Endodermal cell (in vitro differentiated cells): ENCODE measurements around the gene SUPV3L1. TPM values are rescaled to one million over a fixed set of nuclear protein-coding genes. Genes with fewer than 3 reads are reported as not detected.

ENCODE experiments used
- DNase-seq: peaks from one replicate; pipeline ENCODE4 v3.0.0-alpha.2; 2017
- H3K27ac ChIP-seq: 2 replicates; pipeline ENCODE4 v1.5.1; 2013; ENCODE audit warnings: mild to moderate bottlenecking, low read depth, low read length, moderate library complexity
- H3K27me3 ChIP-seq: 2 replicates; pipeline ENCODE4 v1.6.1; 2013; ENCODE audit warnings: mild to moderate bottlenecking, low read length, moderate library complexity; ENCODE audit not compliant: insufficient read depth, control insufficient read depth, poor library complexity, severe bottlenecking
- H3K36me3 ChIP-seq: 2 replicates; pipeline ENCODE4 v1.7.0; 2013; ENCODE audit warnings: mild to moderate bottlenecking, low read length, moderate library complexity; ENCODE audit not compliant: control insufficient read depth, insufficient read depth
- H3K4me1 ChIP-seq: one replicate; pipeline ENCODE4 v1.7.0; 2013; ENCODE audit warnings: low read length; ENCODE audit not compliant: control insufficient read depth, insufficient read depth
- H3K4me3 ChIP-seq: 2 replicates; pipeline ENCODE4 v1.5.1; 2013; ENCODE audit warnings: mild to moderate bottlenecking, low read length, moderate library complexity
- H3K9ac ChIP-seq: 2 replicates; pipeline ENCODE4 v1.6.1; 2013; ENCODE audit warnings: mild to moderate bottlenecking, low read length, moderate library complexity; ENCODE audit not compliant: poor library complexity, severe bottlenecking; ENCODE audit errors: extremely low read depth
- H3K9me3 ChIP-seq: 2 replicates; pipeline ENCODE4 v1.6.1; 2013; ENCODE audit warnings: mild to moderate bottlenecking, low read length, moderate library complexity; ENCODE audit not compliant: control insufficient read depth
- H3K27ac Mint-ChIP-seq: 2 replicates; pipeline ENCODE4 v1.8.0; 2020; ENCODE audit warnings: mixed read lengths
- H3K27me3 Mint-ChIP-seq: 2 replicates; pipeline ENCODE4 v1.8.0; 2021; ENCODE audit warnings: mild to moderate bottlenecking, mixed read lengths; ENCODE audit not compliant: insufficient read depth
- H3K36me3 Mint-ChIP-seq: 2 replicates; pipeline ENCODE4 v1.8.0; 2020; ENCODE audit warnings: low read depth, mixed read lengths
- H3K4me1 Mint-ChIP-seq: 2 replicates; pipeline ENCODE4 v1.8.0; 2020; ENCODE audit warnings: mixed read lengths
- H3K4me3 Mint-ChIP-seq: 2 replicates; pipeline ENCODE4 v1.8.0; 2020; ENCODE audit warnings: mild to moderate bottlenecking, moderate library complexity, mixed read lengths
- H3K9me3 Mint-ChIP-seq: 2 replicates; pipeline ENCODE4 v1.8.0; 2020; ENCODE audit warnings: mild to moderate bottlenecking, mixed read lengths
- CTCF ChIP-seq: fragments of 200-600 bp; sonication (generic); conservative IDR thresholded peaks from 2 replicates; pipeline ENCODE4 v1.5.0; 2021; ENCODE audit warnings: antibody characterized with exemption, mild to moderate bottlenecking
- WGBS, 2 experiments: methylation state at CpG; one replicate each; pipeline versions ENCODE4 v1.1.5 to v1.1.7; 2013; ENCODE audit warnings: missing lambda C conversion rate in 2 of 2, mixed read lengths in 1 of 2; ENCODE audit not compliant: insufficient coverage in 1 of 2, insufficient read length in 1 of 2; 5-methylcytosine and 5-hydroxymethylcytosine counted together
- total RNA-seq, 2 donors: library from RNA; stranded (reverse); fragmentation: NEBNext Ultra II Directional in 1 of 2; extraction: Animal tissue kit (Norgen Biotek cat#: 25700) in 1 of 2; gene quantifications; 2 replicates in 1 of 2; 3 replicates in 1 of 2; pipeline ENCODE4 v1.2.1, GENCODE V29; 2021

Gene SUPV3L1
- total RNA-seq, 2 donors from 2014 or later = 36.3 to 38.6 TPM

GRCh38 chr10:69224862-69225657 lies 45.0 kb downstream of the SUPV3L1 start:
- no peak for DNase-seq
- Histone ChIP-seq H3K27me3 (no peaks in the 10 kb centered on the region), H3K9ac (no peak overlapping the region), H3K9me3 (no peaks in the 10 kb centered on the region), H3K27ac (no peak overlapping the region), H3K36me3 (no peaks in the 10 kb centered on the region), H3K4me3 (no peak overlapping the region), H3K4me1 (no peaks in the 10 kb centered on the region)
- TF ChIP-seq CTCF = no peak
- no peaks in the 10 kb centered on the region for H3K36me3 Mint-ChIP-seq
- WGBS, 2 experiments = 92 to 93% methylated on average over 7 to 10 of the region's 10 CpGs
- H3K4me3 Mint-ChIP-seq = no peak overlapping the region
- H3K27me3 Mint-ChIP-seq = peaks cover 3% of the 10 kb centered on the region
- H3K9me3 Mint-ChIP-seq = no peaks in the 10 kb centered on the region
- H3K27ac Mint-ChIP-seq = peak overlapping the region; percentile 35
- H3K4me1 Mint-ChIP-seq = peaks cover 7% of the 10 kb centered on the region

GRCh38 chr10:69225681-69226080 lies 45.6 kb downstream of the SUPV3L1 start:
- no peak for TF ChIP-seq CTCF
- Mint-ChIP-seq H3K27me3 (peaks cover 3% of the 10 kb centered on the region), H3K4me1 (peaks cover 7% of the 10 kb centered on the region), H3K27ac (peak overlapping the region; percentile 35), H3K36me3 (no peaks in the 10 kb centered on the region), H3K9me3 (no peaks in the 10 kb centered on the region), H3K4me3 (no peak overlapping the region)
- WGBS, 2 experiments = 75 to 76% methylated on average over 8 to 10 of the region's 10 CpGs
- H3K27ac ChIP-seq = no peak overlapping the region
- H3K9me3 ChIP-seq = no peaks in the 10 kb centered on the region
- H3K36me3 ChIP-seq = no peaks in the 10 kb centered on the region
- no peak overlapping the region for H3K9ac ChIP-seq
- H3K4me3 ChIP-seq = no peak overlapping the region
- H3K27me3 ChIP-seq = no peaks in the 10 kb centered on the region
- no peaks in the 10 kb centered on the region for H3K4me1 ChIP-seq
- DNase-seq = no peak

- Mint-ChIP-seq H3K9me3 (no peaks in the 10 kb centered on the region), H3K4me3 (no peak overlapping the region), H3K36me3 (no peaks in the 10 kb centered on the region), H3K4me1 (peaks cover 7% of the 10 kb centered on the region), H3K27me3 (peaks cover 3% of the 10 kb centered on the region), H3K27ac (no peak overlapping the region)
- no peaks in the 10 kb centered on the region for H3K9me3 ChIP-seq
- 84 to 95% methylated on average over 11 to 14 of the region's 14 CpGs for WGBS, 2 experiments
- H3K36me3 ChIP-seq = no peaks in the 10 kb centered on the region
- H3K27ac ChIP-seq = no peak overlapping the region
- no peaks in the 10 kb centered on the region for H3K4me1 ChIP-seq
- no peak overlapping the region for H3K9ac ChIP-seq
- TF ChIP-seq CTCF = peak; percentile 40
- H3K27me3 ChIP-seq = no peaks in the 10 kb centered on the region
- no peak overlapping the region for H3K4me3 ChIP-seq
- peak; percentile 63 for DNase-seq
Observed at GRCh38 chr10:69226919-69227450, 47.0 kb downstream of the SUPV3L1 start.
